BLaER1 treated with 17β-estradiol and CSF1 and Interleukin-3, amounts not matched to agents 10 nM and 100 nM (cell line): ENCODE data around the gene ZNF12.
"Not testable (repeated sequence)": the region's sequence is repeated elsewhere in the genome, so short reads cannot be mapped to it uniquely, and the experiment has no call there.

Experiments
- H3K27ac ChIP-seq, 11 experiments: shearing (Covaris generic); formaldehyde crosslinking; 2 replicates each; pipeline ENCODE4 v1.8.1; 2022
- H3K27me3 ChIP-seq, 11 experiments: shearing (Covaris generic); formaldehyde crosslinking; 2 replicates each; pipeline ENCODE4 v1.8.1; 2022
- H3K36me3 ChIP-seq, 11 experiments: shearing (Covaris generic); formaldehyde crosslinking; 2 replicates each; pipeline ENCODE4 v1.8.1; 2022
- H3K4me1 ChIP-seq, 10 experiments: shearing (Covaris generic); formaldehyde crosslinking; 2 replicates each; pipeline ENCODE4 v1.8.1; 2022
- H3K4me2 ChIP-seq, 11 experiments: shearing (Covaris generic); formaldehyde crosslinking; 2 replicates each; pipeline ENCODE4 v1.8.1; 2022
- H3K4me3 ChIP-seq, 10 experiments: shearing (Covaris generic); formaldehyde crosslinking; 2 replicates each; pipeline ENCODE4 v1.8.1; 2022
- H3K9ac ChIP-seq, 11 experiments: shearing (Covaris generic); formaldehyde crosslinking; 2 replicates each; pipeline ENCODE4 v1.8.1; 2022
- H3K9me3 ChIP-seq, 11 experiments: shearing (Covaris generic); formaldehyde crosslinking; replicated peaks in 1 of 11; 2 replicates each; pipeline ENCODE4 v1.8.1; 2022
- H4K20me1 ChIP-seq, 11 experiments: shearing (Covaris generic); formaldehyde crosslinking; 2 replicates each; pipeline ENCODE4 v1.8.1; 2022
- Cebpa-rat ChIP-seq, 11 experiments: shearing (Covaris generic); IDR thresholded peaks; 2 replicates each; pipeline ENCODE4 v1.8.1; 2022

ZNF12 gene

DNA sequence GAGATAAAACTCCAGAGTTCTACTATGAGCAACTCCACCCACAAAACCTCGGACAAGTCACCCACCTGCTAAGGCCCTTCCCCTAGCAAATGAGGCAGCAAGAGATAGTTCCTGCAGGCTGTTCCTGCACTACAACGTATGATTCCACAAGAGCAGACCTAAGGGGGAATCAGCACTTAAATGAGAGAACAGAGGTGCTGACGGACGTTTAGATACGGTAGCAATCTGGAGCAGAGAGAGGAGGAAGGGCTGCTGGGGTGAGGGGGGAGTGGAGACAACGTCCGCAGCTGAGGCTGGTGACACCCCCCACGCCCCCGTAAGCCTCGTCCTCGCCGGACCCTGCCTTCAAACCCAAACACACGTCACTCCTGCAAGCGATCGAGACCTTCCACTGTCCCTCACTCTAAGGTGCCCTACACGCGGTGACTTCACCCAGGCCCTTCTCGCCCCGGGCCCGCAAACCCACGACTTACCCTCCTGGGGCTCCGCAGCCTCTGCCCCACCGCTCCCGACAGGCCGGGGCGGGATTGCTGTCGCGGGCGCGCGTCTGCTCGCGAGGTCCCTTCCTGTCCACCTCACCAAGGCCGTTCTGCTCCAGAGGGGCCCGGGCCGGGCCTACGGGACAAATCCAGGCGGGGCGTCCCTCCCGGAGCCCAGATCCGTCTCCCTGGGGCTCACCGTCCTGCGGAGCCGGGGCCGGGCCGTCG is 635 bp downstream of the ZNF12 start:
- peaks cover 56 to 87% (median 78%) of the 10 kb centered on the region in 11 experiments for H3K9me3 ChIP-seq
- peak overlapping the region; percentile 96 to 99 (median 98) for H3K27ac ChIP-seq
- H3K27me3 ChIP-seq, result no peaks in the 10 kb centered on the region; a peak in 1 of 22 replicates
- H3K9ac ChIP-seq, result peak overlapping the region; percentile 97 to 100 (median 99)
- H3K36me3 ChIP-seq, result peaks cover 40 to 42% (median 41%) of the 10 kb centered on the region in 11 experiments
- TF ChIP-seq Cebpa-rat (IDR thresholded peaks at IDR 0.05), result no peak
- H3K4me1 ChIP-seq, result peaks cover 8 to 38% (median 16%) of the 10 kb centered on the region in 10 experiments; a peak in 19 of 20 replicates
- H3K4me2 ChIP-seq, result peak overlapping the region; percentile 82 to 93 (median 88)
- H4K20me1 ChIP-seq, result peaks cover 0 to 33% (median 10%) of the 10 kb centered on the region in 11 experiments; a peak in 11 of 22 replicates
- H3K4me3 ChIP-seq, result peak overlapping the region; percentile 91 to 100 (median 97)

DNA sequence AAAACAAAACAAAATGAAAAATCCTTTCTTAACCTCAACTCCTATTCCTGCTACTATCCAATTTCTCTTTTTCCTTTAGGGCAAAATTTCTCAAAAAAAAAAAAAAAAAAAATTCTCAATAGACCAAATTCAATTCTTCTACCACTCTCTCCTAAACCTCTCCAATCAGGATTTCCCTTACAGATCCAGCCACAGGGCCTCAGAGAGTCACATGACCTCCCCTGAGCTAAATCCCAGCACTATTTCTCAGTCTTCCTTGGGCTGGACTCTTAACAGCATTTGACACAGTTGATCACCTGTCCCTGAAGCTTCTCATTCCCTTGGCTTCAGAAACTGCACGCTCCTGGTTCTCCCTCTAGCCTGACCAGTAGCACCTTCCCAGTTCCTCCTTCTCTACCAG is 4.9 kb downstream of the ZNF12 start:
- Histone ChIP-seq H3K9ac (no peak overlapping the region), H3K27me3 (no peaks in the 10 kb centered on the region; a peak in 1 of 22 replicates), H3K27ac (peak overlapping the region in 4 of 11 experiments; percentile 41 to 49 (median 46); a peak in 6 of 22 replicates), H3K4me1 (peaks cover 8 to 36% (median 13%) of the 10 kb centered on the region in 10 experiments; a peak in 19 of 20 replicates), H3K4me3 (peak overlapping the region in 6 of 10 experiments; percentile 0 to 50 (median 20); a peak in 5 of 20 replicates), H3K36me3 (peaks cover 83 to 85% (median 83%) of the 10 kb centered on the region in 11 experiments), H3K9me3 (peaks cover 84 to 90% (median 85%) of the 10 kb centered on the region in 11 experiments), H4K20me1 (peaks cover 0 to 58% (median 13%) of the 10 kb centered on the region in 11 experiments; a peak in 11 of 22 replicates), H3K4me2 (peak overlapping the region in 6 of 11 experiments; percentile 5 to 57 (median 24); a peak in 8 of 22 replicates)
- TF ChIP-seq Cebpa-rat (IDR thresholded peaks at IDR 0.05), result no peak

DNA sequence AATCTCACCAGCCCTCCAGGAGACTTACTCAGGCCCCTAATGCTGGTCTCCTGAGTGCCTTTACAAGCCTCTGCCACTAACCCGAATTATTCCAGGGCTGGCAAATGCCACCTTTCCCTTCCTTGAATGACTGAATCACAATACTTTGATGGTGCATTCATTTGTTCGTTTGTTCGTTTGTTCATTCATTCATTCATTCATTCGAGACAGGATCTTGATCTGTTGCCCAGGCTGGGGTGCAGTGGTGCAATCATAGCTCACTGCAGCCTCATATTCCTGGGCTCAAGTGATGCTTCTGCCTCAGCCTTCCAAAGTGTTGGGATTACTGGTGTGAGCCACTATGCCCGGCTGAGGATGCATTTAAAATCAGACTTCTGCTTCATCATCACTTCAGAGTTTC is 6.0 kb downstream of the ZNF12 start:
- Histone ChIP-seq H3K9ac (peak overlapping the region in 1 of 11 experiments; percentile 4; a peak in 1 of 22 replicates), H3K9me3 (peaks cover 94 to 98% (median 96%) of the 10 kb centered on the region in 11 experiments), H3K4me1 (peaks cover 8 to 36% (median 13%) of the 10 kb centered on the region in 10 experiments; a peak in 19 of 20 replicates), H3K4me2 (peak overlapping the region in 4 of 11 experiments; percentile 13 to 57 (median 45); a peak in 5 of 22 replicates), H3K36me3 (peaks cover 93 to 95% (median 94%) of the 10 kb centered on the region in 11 experiments), H3K27me3 (no peaks in the 10 kb centered on the region; a peak in 2 of 22 replicates), H4K20me1 (peaks cover 0 to 50% (median 9%) of the 10 kb centered on the region in 11 experiments; a peak in 11 of 22 replicates), H3K27ac (peak overlapping the region in 4 of 11 experiments; percentile 36 to 47 (median 43); a peak in 5 of 22 replicates), H3K4me3 (peak overlapping the region in 7 of 10 experiments; percentile 1 to 50 (median 30); a peak in 9 of 20 replicates)
- no peak for TF ChIP-seq Cebpa-rat (IDR thresholded peaks at IDR 0.05)

DNA sequence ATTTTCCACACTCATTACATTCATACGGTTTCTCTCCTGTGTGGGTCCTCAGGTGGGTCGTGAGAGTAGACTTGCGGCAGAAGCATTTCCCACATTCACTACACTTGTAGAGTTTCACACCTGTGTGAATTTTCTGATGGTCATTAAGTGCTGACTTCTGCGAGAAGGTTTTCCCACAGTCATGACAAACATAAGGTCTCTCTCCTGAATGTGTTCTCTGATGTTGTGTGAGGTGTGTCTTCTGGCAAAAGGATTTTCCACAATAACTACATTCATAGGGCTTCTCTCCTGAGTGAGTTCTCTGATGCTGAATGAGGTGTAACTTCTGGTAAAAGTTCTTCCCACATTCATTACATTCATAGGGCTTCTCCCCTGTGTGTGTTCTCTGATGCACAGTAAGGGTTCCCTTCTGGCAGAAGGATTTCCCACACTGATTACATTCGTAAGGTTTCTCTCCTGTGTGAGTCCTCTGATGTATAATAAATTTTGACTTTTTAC is 15.1 kb downstream of the ZNF12 start:
- Histone ChIP-seq H3K36me3 (peaks cover 100% of the 10 kb centered on the region in 11 experiments), H3K4me2 (no peak overlapping the region), H3K27me3 (peaks cover 0 to 3% (median 0%) of the 10 kb centered on the region in 11 experiments; a peak in 4 of 22 replicates), H3K27ac (no peak overlapping the region), H3K9me3 (peaks cover 100% of the 10 kb centered on the region in 11 experiments), H3K4me1 (no peaks in the 10 kb centered on the region), H3K9ac (no peak overlapping the region), H3K4me3 (peak overlapping the region; percentile 24 to 52 (median 42)), H4K20me1 (no peaks in the 10 kb centered on the region)
- no peak for TF ChIP-seq Cebpa-rat (IDR thresholded peaks at IDR 0.05)

DNA sequence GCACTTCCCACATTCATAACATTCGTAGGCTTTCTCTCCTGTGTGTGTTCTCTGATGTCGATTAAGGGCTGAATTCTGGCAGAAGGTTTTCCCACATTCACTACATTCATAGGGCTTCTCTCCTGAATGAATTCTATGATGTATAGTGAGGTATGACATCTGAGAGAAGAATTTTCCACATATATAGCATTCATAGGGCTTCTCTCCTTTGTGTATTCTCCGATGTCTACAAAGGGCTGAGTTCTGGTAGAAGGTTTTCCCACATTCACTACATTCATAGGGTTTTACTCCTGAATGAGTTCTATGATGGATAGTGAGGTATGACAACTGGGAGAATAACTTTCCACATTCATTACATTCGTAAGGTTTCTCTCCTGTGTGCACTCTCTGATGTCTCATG is 15.6 kb downstream of the ZNF12 start:
- H3K4me1 ChIP-seq, result no peaks in the 10 kb centered on the region
- H3K27me3 ChIP-seq, result peaks cover 0 to 3% (median 0%) of the 10 kb centered on the region in 11 experiments; a peak in 4 of 22 replicates
- H3K4me2 ChIP-seq, result no peak overlapping the region
- H3K36me3 ChIP-seq, result peaks cover 100% of the 10 kb centered on the region in 11 experiments
- H4K20me1 ChIP-seq, result no peaks in the 10 kb centered on the region
- H3K4me3 ChIP-seq, result peak overlapping the region; percentile 24 to 52 (median 42)
- H3K9ac ChIP-seq, result no peak overlapping the region
- TF ChIP-seq Cebpa-rat (IDR thresholded peaks at IDR 0.05), result no peak
- no peak overlapping the region for H3K27ac ChIP-seq
- H3K9me3 ChIP-seq, result peaks cover 100% of the 10 kb centered on the region in 11 experiments

DNA sequence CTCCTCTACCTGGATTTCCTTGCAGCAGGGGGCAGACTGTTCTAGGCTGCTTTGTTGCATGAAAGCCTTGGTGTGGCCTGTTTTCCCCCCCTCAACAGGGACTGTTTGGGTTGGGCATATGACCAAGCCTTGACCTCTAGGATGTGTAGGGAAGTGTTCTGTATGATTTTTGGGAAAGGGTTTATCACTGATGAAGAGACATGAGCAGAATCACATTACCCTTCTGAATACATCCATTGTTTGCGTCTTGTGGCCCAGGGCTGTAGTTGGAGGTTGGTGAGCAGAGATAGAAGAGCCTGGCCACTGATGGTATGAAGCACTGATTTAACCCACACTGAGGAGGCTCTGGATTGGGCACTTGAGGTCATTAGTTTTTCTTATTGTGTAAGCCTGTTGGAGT is 26.6 kb downstream of the ZNF12 start:
- H4K20me1 ChIP-seq, result no peaks in the 10 kb centered on the region
- no peak overlapping the region for H3K9ac ChIP-seq
- H3K4me1 ChIP-seq, result no peaks in the 10 kb centered on the region
- H3K27ac ChIP-seq, result no peak overlapping the region
- no peaks in the 10 kb centered on the region for H3K27me3 ChIP-seq
- H3K36me3 ChIP-seq, result peaks cover 28 to 42% (median 33%) of the 10 kb centered on the region in 11 experiments
- H3K4me3 ChIP-seq, result no peak overlapping the region
- TF ChIP-seq Cebpa-rat (IDR thresholded peaks at IDR 0.05), result no peak
- no peak overlapping the region for H3K4me2 ChIP-seq
- H3K9me3 ChIP-seq, result peaks cover 100% of the 10 kb centered on the region in 11 experiments

DNA sequence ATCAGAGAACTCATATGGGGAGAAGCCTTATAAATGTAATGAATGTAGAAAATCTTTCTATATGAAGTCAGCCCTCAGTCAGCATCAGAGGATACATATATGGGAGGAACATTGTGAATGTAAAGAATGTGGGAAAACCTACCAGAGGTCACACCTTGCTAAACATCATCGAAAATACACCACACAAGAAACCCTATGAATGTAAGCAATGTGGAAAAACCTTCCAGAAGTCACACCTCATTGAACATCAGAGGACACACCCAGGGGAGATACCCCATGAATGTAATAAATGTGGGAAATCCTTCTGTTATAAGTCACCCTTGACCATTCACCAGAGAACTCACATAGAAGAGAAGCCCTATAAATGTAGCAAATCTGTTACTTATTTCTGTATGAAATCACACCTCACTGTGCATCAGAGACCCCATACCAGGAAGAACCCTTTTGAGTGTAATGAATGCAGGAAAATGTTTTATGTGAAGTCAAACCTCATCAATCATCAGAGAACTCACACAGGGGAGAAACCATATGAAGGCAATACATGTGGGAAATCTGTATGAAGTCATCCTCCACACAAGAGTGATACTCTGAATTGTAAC is 30.8 kb downstream of the ZNF12 start:
- no peaks in the 10 kb centered on the region for H3K4me1 ChIP-seq
- peak overlapping the region in 2 of 10 experiments; percentile 16 to 29; a peak in 1 of 20 replicates for H3K4me3 ChIP-seq
- no peak overlapping the region for H3K4me2 ChIP-seq
- H3K27me3 ChIP-seq, result no peaks in the 10 kb centered on the region
- peaks cover 95 to 100% (median 99%) of the 10 kb centered on the region in 11 experiments for H3K9me3 ChIP-seq
- H3K27ac ChIP-seq, result no peak overlapping the region
- no peak for TF ChIP-seq Cebpa-rat (IDR thresholded peaks at IDR 0.05)
- no peaks in the 10 kb centered on the region for H4K20me1 ChIP-seq
- H3K36me3 ChIP-seq, result peaks cover 0 to 7% (median 0%) of the 10 kb centered on the region in 11 experiments; a peak in 3 of 22 replicates
- no peak overlapping the region for H3K9ac ChIP-seq

DNA sequence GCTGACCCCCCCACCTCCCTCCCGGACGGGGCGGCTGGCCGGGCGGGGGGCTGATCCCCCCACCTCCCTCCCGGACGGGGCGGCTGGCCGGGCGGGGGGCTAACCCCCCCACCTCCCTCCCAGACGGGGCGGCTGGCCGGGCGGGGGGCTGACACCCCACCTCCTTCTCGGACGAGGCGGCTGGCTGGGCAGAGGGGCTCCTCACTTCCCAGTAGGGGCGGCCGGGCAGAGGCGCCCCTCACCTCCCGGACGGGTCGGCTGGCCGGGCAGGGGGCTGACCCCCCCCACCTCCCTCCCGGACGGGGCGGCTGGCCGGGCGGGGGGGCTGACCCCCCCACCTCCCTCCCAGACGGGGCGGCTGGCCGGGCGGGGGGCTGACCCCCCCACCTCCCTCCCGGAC is 35.9 kb downstream of the ZNF12 start:
- not testable (repeated sequence) for H3K9ac ChIP-seq, H4K20me1 ChIP-seq, H3K4me2 ChIP-seq, H3K27me3 ChIP-seq, H3K4me3 ChIP-seq, H3K27ac ChIP-seq, H3K4me1 ChIP-seq
- Histone ChIP-seq H3K36me3 (peaks cover 0 to 20% (median 0%) of the 10 kb centered on the region in 11 experiments; a peak in 5 of 22 replicates), H3K9me3 (peaks cover 87 to 99% (median 95%) of the 10 kb centered on the region in 11 experiments)
